ENCODE data around the gene TBC1D2. TPM values are rescaled to one million over a fixed set of nuclear protein-coding genes. Genes with fewer than 3 reads are reported as not detected.

TBC1D2 gene
- total RNA-seq, 2 experiments from 2014 or later: 3.1 to 5.5 TPM

DNA sequence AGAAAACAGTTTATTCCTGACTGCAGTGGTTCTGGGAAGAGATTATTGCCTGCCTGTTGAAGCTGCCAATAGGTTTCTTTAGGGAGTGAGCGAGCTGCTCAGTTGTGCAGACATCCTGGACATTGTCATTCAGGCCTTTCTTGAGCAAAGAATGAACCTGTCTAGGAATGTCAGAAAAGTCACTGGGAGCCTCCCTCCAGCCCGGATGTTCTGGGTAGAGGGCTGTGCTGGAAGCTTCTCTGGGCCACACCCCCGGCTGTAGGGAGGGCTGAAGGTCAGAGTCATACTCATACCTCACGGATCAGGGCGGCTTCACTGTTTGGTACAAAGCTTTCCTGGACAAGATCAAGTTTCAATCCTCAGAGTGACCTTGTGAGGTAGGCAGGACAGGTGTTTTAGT, 33.4 kb upstream of the TBC1D2 start:
- no peak for DNase-seq (ENCODE audit: low spot score)
- ChIA-PET POLR2A (no interaction called here), CTCF (ENCODE audit: unreplicated experiment) (no interaction called here)
- H3K9me3 ChIP-seq (ENCODE audit: low read length): no peaks in the 10 kb centered on the region
- H3K79me2 ChIP-seq (ENCODE audit: insufficient read depth, low read depth, low read length): no peaks in the 10 kb centered on the region
- H3K4me3 ChIP-seq (ENCODE audit: low read depth, low read length, poor library complexity, severe bottlenecking): no peak overlapping the region
- no peak overlapping the region for H2AFZ ChIP-seq (ENCODE audit: low read length)
- BruUV-seq (replicated peaks): no TSS peak
- no peaks in the 10 kb centered on the region for H4K20me1 ChIP-seq (ENCODE audit: insufficient read depth, low read length)
- H3K4me1 ChIP-seq (ENCODE audit: insufficient read depth, low read length, poor library complexity, severe bottlenecking): no peaks in the 10 kb centered on the region
- no peak overlapping the region for H3K4me2 ChIP-seq (ENCODE audit: low read length)
- no peaks in the 10 kb centered on the region for H3K9me2 ChIP-seq (ENCODE audit: insufficient read depth, low read length)
- no peak overlapping the region for H3K27ac ChIP-seq (ENCODE audit: low read depth, low read length, poor library complexity, severe bottlenecking)
- intact Hi-C loops (cut with micrococcal nuclease; ENCODE audit: unreplicated experiment): no loop called here
- TF ChIP-seq, protein P1, sequence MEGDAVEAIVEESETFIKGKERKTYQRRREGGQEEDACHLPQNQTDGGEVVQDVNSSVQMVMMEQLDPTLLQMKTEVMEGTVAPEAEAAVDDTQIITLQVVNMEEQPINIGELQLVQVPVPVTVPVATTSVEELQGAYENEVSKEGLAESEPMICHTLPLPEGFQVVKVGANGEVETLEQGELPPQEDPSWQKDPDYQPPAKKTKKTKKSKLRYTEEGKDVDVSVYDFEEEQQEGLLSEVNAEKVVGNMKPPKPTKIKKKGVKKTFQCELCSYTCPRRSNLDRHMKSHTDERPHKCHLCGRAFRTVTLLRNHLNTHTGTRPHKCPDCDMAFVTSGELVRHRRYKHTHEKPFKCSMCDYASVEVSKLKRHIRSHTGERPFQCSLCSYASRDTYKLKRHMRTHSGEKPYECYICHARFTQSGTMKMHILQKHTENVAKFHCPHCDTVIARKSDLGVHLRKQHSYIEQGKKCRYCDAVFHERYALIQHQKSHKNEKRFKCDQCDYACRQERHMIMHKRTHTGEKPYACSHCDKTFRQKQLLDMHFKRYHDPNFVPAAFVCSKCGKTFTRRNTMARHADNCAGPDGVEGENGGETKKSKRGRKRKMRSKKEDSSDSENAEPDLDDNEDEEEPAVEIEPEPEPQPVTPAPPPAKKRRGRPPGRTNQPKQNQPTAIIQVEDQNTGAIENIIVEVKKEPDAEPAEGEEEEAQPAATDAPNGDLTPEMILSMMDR (conservative IDR thresholded peaks at IDR 0.05; ENCODE audit: low read length): no peak
- TF ChIP-seq EZH2phosphoT487 (IDR thresholded peaks at IDR 0.05; ENCODE audit: borderline replicate concordance, low read depth, low read length): no peak
- no peaks in the 10 kb centered on the region for H3K36me3 ChIP-seq (ENCODE audit: insufficient read depth, low read length)

DNA sequence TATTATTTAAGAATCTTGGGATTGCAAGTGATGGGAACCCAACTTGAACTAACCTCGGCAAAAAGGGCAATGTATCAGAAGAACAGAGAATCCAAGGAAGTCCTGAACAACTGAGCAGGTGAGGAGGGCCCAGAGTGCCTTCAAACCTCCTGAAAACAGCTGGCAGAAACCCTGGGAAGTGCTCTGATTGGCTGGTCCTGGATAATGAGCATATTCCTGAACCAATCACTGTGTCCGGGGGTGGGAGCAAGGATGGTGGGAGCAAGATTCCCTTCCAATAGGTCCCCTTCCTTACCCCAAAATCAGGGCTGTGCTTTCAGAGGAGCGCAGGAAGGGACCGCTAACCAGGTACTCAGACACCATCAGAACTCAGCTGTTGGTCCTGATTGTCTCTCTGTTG, 31.9 kb upstream of the TBC1D2 start:
- no peaks in the 10 kb centered on the region for H4K20me1 ChIP-seq (ENCODE audit: insufficient read depth, low read length)
- H3K36me3 ChIP-seq (ENCODE audit: insufficient read depth, low read length): no peaks in the 10 kb centered on the region
- H3K4me3 ChIP-seq (ENCODE audit: low read depth, low read length, poor library complexity, severe bottlenecking): no peak overlapping the region
- H3K4me1 ChIP-seq (ENCODE audit: insufficient read depth, low read length, poor library complexity, severe bottlenecking): no peaks in the 10 kb centered on the region
- TF ChIP-seq EZH2phosphoT487 (IDR thresholded peaks at IDR 0.05; ENCODE audit: borderline replicate concordance, low read depth, low read length): no peak
- TF ChIP-seq, protein P1 (conservative IDR thresholded peaks at IDR 0.05; ENCODE audit: low read length): no peak
- no peak overlapping the region for H3K4me2 ChIP-seq (ENCODE audit: low read length)
- DNase-seq (ENCODE audit: low spot score): peak; percentile 6
- no TSS peak for BruUV-seq (replicated peaks)
- CTCF ChIA-PET (ENCODE audit: unreplicated experiment): interaction anchor here (0.6 kb wide), 1 partner anchor 34 kb away, joined by 14 read pairs; no protein-coding TSS in a partner anchor
- POLR2A ChIA-PET: interaction anchor here (0.7 kb wide), 1 partner anchor 199 kb away, joined by 3 read pairs; no protein-coding TSS in a partner anchor
- H3K9me3 ChIP-seq (ENCODE audit: low read length): no peaks in the 10 kb centered on the region
- no peaks in the 10 kb centered on the region for H3K9me2 ChIP-seq (ENCODE audit: insufficient read depth, low read length)
- no peak overlapping the region for H2AFZ ChIP-seq (ENCODE audit: low read length)
- intact Hi-C loops (cut with micrococcal nuclease; ENCODE audit: unreplicated experiment): no loop called here
- H3K27ac ChIP-seq (ENCODE audit: low read depth, low read length, poor library complexity, severe bottlenecking): no peak overlapping the region
- no peaks in the 10 kb centered on the region for H3K79me2 ChIP-seq (ENCODE audit: insufficient read depth, low read depth, low read length)

DNA sequence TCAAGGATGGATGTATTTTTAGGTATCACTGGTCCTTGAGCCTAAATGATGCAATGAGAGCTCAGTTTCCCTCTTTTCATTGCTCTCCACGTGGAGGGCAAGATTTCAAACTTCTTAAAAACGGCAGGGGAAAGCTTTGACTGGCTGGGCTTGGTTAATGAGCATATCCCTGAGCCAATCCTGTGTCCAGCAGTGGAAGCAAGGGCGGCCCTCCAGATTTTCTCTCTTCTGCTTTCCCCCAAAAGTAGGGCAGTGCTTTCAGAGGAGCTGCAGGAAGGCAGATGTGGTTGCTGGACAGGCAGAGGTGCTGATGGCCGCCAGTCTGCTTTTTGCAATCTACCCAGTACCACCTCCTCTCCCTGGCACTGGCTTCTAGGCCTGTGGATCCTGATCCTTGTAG, 30.0 kb upstream of the TBC1D2 start:
- TF ChIP-seq, protein P1 (conservative IDR thresholded peaks at IDR 0.05; ENCODE audit: low read length): no peak
- TF ChIP-seq EZH2phosphoT487 (IDR thresholded peaks at IDR 0.05; ENCODE audit: borderline replicate concordance, low read depth, low read length): no peak
- Histone ChIP-seq H3K79me2 (ENCODE audit: insufficient read depth, low read depth, low read length) (no peaks in the 10 kb centered on the region), H4K20me1 (ENCODE audit: insufficient read depth, low read length) (no peaks in the 10 kb centered on the region), H3K36me3 (ENCODE audit: insufficient read depth, low read length) (no peaks in the 10 kb centered on the region), H3K27ac (ENCODE audit: low read depth, low read length, poor library complexity, severe bottlenecking) (no peak overlapping the region), H3K4me2 (ENCODE audit: low read length) (no peak overlapping the region), H3K9me2 (ENCODE audit: insufficient read depth, low read length) (no peaks in the 10 kb centered on the region), H2AFZ (ENCODE audit: low read length) (no peak overlapping the region), H3K4me3 (ENCODE audit: low read depth, low read length, poor library complexity, severe bottlenecking) (no peak overlapping the region), H3K4me1 (ENCODE audit: insufficient read depth, low read length, poor library complexity, severe bottlenecking) (no peaks in the 10 kb centered on the region), H3K9me3 (ENCODE audit: low read length) (no peaks in the 10 kb centered on the region)
- POLR2A ChIA-PET: no interaction called here
- no TSS peak for BruUV-seq (replicated peaks)
- DNase-seq (ENCODE audit: low spot score): no peak
- intact Hi-C loops (cut with micrococcal nuclease; ENCODE audit: unreplicated experiment): no loop called here
- CTCF ChIA-PET (ENCODE audit: unreplicated experiment): no interaction called here
